K562 (cell line): ENCODE measurements around the gene METTL25B.

Experiments used
- E2F3 ChIP-seq: fragments of 250-450 bp; sonication (Bioruptor Pico); IDR thresholded peaks from 2 replicates; pipeline ENCODE4 v1.4.0; 2020; ENCODE audit warnings: mild to moderate bottlenecking
- FOXK2 ChIP-seq, 2 experiments: fragments of 450-650 bp; IDR thresholded peaks in 1 of 2; conservative IDR thresholded peaks in 1 of 2; 2 replicates each; pipeline ENCODE4 v1.6.1; 2016; ENCODE audit warnings: low read depth in 2 of 2, mild to moderate bottlenecking in 1 of 2
- FOXO4 ChIP-seq: fragments of 450-650 bp; formaldehyde crosslinking; IDR thresholded peaks from 2 replicates; pipeline ENCODE4 v1.4.0; 2020; ENCODE audit warnings: mild to moderate bottlenecking, moderate library complexity

GRCh38 chr1:156746406-156746727, 18.1 kb downstream of the METTL25B start:
- TF ChIP-seq E2F3 (CRISPR knock-in tag) = no peak
- no peak for TF ChIP-seq FOXK2 (conservative IDR thresholded peaks at IDR 0.05 in 1 of 2, IDR thresholded peaks at IDR 0.05 in 1 of 2; ENCODE audit: low read depth in 2 of 2)
- TF ChIP-seq FOXO4 (CRISPR knock-in tag) = no peak
